HG02678 (cell line): ENCODE results near the gene NDUFAF2.
"Not testable (repeated sequence)": the region's sequence is repeated elsewhere in the genome, so short reads cannot be mapped to it uniquely, and the experiment has no call there.

Experiments used
- ATAC-seq: cut with Tn5 transposase; IDR thresholded peaks from one replicate; pipeline ENCODE4 v1.9.1; 2021; ENCODE audit warnings: mild to moderate bottlenecking, moderate library complexity; ENCODE audit not compliant: unreplicated experiment

The NDUFAF2 gene

DNA sequence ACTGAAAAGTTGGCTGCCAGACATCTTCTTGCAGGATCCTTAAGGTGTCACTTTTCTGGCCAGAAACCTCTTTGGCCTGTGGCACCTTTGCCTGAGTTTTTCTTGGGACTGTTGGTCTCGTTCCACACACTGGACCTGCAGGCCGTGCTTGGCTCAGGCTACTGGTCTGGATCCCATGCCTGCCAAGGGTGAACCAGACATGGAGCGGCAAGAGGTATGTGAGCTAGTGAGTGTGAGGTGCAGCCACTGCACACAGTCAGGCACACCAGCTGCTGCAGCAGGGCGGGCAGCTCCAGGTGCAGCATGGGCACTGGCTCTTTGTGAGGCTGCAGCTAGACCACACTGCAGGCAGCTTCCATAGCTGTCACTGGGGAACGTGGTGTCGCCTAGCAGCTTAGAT is 47.9 kb downstream of the NDUFAF2 start:
- no peak for ATAC-seq

DNA sequence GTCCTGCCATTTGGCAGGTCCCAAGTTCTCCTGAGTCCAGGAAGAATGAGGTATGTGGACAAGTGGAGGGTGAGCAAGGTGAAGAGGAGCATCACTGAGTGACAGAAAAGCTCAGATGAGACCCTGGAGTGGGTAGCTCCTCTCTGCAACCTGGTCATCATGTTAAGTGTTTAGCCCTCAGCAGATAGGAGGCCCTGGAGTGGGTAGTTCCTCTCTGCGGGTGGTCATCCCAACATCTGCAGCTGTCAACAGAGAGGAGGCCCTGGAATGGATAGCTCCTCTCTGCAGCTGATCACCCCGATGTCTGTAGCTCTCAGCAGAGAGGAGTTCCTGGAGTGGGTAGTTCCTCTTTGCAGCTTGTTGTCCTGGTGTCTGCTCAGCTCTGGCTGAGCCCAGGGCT is 48.4 kb downstream of the NDUFAF2 start:
- no peak for ATAC-seq

DNA sequence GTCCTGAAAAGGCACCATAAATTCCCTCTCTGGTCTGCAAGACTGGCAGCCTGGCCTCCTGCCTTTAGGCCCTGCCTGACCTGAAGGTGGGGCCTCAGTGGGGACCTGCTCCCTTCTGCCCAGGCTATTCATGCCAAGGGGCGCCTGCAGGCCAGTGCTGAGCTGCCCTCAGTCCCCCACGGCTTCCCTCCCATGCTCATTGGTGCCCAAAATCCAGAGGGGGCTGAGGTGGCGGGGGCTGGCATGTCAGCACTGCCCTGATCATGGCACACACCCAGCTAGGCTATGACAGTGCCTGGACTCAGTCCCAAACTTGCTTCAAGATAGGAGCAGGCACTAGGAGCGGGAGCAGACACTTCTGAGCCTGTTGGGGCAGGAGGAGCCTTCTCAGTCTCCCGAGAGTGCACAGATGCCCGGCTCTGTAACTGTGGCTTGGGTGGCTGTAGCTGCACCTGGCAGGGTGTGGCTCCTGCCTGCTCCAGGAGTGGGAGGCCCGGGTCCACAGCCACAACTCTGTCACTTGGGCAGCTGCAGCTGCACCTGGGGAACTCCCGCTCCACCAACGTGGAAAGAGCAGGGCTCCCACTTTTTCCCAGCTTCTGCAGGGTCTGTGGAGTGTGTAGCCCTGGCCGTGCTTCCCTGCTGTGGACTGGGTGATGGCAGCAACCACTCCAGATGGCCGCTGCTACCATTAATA is 49.0 kb downstream of the NDUFAF2 start:
- ATAC-seq = no peak

DNA sequence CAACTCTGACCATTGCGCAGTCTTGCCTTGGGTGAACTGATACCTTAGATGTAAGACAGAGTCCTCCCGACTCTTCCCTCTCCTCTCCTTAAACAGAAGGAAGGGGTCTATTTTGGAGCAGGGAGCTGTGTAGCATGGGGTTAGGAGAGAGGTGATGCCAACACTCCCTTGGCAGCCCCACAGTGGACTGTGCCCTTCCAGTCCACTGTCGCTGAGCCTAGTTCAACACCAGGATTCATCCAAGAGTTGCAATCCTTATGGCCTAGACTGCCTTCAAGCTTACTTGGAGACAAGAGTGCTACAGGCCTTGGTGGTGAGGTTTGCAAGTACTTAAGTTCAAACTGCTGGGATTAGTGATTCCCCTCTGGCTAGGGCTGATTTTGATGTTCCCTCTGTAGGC is 51.4 kb downstream of the NDUFAF2 start:
- ATAC-seq = no peak

DNA sequence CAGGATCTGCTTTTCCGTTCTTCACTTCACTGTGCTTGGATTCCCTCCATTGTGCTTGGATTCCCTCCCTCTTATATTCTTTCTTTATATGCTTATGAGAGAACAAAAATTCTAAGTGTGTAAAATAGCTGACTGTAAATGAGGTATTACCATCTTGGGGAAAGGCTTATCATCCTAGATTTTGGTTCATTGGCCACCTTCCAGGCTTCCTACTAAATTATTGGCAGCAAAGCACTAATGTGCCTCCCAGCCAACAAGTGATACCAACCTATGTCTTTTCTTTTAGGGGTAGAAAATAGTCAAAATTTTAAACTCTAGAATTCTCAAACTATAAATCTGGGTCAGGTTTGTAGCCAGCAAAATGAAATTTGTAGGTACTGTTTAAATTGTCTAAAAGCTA is 52.7 kb downstream of the NDUFAF2 start:
- ATAC-seq = no peak

DNA sequence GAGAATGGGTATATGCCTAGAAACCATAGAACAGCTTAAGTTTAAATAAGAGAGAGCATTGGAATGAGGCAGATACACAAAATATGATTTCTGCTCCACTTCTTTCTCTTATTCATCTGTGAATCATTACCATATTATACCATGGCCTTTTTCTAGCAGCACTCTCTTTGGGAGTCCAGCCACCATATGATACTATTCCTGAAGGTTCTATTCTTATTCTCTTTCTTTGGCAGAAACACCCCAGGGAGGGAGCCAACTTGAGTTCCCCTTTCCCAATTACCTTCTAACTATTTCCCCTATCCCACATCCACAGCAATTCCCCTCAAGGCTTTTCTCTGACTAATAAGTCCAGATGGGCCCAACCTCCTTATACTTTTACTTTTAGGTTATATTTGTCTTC is 55.9 kb downstream of the NDUFAF2 start:
- ATAC-seq = no peak

DNA sequence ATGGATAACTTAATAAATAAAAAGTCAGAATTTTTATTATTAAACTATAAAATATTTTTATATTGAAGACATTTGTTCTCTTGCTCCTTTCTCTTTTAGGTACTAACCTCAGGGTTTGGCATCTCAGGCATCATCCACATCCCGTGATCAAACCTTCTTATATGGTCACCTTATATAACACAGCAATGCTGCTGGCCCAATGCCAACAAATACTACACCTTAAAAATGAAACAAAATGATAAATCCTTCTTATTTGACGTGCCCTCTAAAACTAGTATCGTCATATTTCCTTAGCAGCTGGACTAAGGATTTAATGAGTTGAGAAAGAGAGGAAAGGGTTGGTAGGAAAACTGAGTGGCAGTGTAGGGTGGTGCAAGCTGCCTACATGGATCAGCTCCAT is 56.6 kb downstream of the NDUFAF2 start:
- no peak for ATAC-seq

DNA sequence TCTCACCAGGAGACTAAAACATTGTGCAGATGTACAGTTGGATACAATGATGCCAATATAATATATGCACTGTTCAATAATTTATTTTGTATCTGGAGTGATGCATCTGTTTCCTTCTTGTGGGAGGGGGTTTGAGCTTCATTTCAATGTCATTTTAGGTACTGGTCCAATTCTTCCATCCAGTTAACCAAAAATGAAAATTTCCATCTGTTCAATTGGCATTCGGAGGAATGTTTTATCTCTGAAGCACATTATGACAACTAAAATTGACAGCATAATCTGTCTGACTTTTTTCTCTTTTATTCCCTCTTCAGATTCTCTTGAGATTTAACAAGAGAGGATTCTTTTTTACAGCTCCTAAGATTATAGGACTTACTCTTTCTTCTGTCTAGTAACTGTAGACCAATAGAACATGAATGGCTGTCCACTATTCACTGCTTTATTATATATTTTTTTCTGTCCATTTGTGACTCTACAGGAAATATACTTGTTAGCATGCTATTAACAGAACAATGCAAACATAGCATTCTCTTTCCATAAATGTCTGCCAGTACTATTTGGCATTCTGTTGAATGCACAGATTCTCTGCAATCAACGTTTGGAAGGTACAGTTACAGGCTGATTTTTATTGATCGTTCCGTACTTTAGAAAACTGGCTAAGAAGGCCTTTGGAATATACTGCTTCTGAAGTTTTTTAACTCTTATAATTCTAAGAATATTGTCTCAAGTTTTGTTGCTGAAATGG is 57.8 kb downstream of the NDUFAF2 start:
- no peak for ATAC-seq

DNA sequence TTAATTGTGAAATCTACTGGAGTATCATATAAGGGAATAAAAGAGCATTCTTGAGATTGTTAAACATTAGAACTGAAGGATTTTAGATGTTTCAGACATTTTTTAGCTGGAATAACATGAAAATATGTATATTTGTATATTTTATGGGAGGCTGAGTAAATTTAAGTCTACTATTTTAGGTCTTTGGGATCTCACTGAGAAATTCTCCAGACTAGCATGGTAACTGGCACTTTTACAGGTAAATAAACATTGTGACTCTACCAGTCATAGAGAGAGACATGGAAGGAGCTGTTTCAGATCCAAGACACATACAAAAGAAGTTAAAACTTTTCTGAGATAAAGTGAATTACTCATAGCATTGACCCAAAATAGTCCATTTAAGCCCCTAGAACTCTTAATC is 59.4 kb downstream of the NDUFAF2 start:
- no peak for ATAC-seq

DNA sequence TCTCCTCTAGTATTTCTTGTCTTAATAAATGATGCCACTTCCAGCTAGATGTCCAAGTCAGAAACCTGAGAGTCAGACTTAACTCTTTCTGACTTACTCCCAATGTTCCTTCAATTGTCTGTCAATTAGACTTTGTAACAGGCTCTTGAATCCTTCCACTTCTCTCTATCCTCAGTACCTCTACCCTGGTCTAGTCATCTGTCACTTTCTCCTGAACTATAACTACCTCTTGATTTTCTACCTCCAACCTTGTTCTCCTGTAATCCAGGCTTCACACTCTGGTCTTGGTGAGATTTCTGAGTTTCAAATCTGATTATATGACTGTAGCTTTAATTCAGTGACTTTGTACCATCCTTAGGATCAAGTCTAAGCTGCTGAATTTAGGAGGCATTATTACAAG is 64.9 kb downstream of the NDUFAF2 start:
- no peak for ATAC-seq

DNA sequence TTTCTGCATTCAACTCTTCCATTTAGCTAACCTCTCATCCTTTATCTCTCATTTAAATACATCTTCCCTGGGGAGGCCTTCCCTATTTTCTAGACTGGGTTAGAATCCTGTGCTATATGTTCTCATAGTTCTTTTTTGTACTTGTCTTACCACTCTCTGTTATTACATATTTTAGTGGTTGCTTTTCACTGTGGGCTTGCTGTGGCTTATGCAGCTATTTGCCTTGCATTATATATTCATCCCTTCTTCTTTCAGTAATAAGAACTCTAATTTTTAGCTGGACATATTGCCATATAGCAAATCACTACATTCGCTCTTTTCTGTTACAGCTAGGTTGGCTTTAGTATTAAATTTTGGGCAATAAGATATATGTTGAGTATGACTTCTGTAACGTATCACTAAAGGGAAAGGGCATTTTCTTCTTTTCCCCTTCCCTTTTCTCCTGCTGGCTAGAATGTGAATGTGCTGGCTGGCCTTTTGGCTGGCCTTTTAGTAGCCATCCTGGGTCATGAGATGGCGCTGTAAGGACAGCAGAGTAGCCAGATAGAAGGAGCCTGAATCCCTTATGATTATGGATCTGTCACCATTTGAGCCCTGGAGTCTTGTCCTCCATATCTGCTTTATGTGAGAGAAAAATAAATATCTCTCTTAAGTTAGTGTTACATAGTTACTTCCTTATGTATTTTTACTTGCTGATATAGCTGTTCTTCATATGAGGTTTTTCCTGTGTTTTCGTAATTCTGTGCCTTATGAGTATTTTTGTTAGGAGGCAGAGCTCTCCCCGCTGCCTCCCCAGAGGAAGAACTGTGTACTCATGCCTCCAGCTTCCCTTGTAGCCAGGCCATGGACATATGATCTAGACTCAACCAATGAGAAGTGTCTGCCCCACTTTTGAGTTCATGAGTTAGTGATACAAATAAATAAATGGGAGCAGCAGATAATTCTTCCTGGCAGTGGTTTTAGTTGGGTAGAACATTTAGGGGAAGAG is 65.8 kb downstream of the NDUFAF2 start:
- ATAC-seq = no peak

DNA sequence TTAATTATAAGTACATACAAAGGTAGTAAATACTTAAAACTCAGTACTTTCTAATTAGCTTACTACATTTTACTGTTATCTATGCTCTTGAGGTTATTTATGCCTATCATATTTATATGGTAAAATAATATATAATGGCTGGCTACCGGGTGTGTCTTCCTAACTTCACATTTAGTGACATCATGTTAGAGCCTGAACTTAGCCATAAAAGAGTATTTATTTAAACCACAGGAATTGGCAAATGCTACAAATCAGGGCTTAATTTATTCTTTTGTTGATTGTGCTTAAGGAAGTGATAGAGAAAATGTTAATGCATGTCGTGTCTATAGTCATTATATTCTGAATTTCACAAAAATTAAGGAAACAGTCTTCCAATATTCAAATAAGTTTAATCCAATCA is 73.1 kb downstream of the NDUFAF2 start:
- ATAC-seq = no peak

DNA sequence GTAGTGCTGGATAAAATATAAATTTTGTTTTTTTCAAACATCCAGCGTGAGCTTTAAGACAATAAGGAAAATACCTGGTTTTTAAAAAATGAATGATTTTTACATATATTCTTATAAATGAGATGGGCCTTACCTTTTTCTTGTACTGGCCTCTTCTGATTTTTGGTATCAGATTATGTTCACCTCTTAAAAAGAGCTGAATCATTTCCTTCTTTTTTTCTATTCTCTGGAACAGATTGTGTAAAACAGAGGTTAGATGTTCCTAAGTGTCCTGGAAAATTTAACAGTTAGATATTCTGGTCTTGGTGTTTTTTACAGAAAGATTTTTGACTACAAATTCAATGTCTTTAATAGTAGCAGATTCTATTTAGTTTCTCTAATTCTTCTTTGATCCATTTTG is 74.6 kb downstream of the NDUFAF2 start:
- ATAC-seq = no peak

DNA sequence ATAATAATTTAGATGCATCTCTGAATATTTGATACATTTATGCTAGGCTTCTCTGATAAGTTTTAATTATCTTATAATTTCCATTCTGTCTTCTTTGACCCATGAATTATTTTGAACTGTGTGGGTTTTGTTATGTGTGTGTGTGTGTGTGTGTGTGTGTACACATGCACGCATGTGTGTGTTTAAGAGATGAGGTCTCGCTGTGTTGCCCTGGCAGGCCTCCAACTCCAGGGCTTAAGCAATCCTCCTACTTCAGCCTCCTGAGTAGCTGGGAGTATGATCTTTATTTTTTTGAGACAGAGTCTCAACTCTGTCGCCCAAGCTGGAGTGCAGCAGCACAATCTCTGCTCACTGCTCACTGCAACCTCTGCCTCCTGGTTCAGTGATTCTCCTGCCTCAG is 75.4 kb downstream of the NDUFAF2 start:
- ATAC-seq = no peak

DNA sequence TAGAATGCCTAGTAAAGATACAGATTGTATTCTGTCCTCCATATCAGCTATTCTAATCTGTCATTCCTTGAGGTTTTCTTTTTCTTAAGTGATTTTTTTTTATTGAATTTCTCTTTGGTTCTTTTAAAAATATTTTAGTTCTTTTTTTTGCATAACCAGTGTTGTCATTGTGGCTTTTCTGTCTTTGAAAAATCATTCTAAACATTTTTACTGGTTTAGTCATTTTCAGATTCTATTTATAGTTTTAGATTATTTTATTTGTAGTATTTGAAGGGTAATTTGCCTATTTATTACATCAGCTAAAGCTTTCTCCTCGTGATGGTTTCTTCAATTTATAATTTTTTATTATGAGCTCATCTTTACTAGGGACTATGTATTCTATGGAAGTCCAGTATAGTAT is 78.1 kb downstream of the NDUFAF2 start:
- no peak for ATAC-seq

DNA sequence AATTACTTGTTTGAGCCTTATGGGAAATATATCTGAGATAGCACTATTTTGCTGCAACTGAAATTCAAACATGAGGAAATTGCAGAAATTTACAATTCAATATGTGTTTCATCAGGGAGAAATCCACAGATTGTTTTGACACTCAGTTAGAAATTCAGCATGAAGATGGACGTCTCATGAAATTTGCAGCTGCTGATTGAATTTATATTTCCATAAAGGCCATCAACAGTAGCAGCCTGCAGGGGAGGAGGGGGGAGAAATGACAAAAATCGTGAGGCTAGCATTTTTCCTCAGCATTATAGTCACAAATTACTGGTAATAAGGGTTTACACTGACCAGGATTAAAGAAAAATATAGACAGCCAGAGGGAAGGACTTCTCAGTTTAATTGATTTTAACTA is 81.0 kb downstream of the NDUFAF2 start:
- no peak for ATAC-seq

DNA sequence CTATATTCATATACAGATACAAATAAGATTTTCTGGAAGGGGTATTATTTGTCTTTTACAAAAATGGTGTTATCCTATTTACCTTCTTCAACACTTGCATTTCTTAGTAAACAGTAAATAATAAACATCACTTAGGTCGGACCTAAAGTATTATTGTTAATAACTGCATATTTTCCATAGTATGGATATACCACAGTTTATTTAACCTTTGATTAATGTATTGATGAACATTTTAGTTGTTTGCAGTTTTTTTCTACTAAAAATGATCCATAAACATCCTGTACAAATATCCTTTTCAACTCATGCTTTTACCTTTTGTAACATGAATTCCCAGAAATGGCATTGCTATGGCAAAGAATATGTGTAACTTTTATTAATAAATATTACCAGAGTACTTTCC is 83.4 kb downstream of the NDUFAF2 start:
- ATAC-seq = no peak

DNA sequence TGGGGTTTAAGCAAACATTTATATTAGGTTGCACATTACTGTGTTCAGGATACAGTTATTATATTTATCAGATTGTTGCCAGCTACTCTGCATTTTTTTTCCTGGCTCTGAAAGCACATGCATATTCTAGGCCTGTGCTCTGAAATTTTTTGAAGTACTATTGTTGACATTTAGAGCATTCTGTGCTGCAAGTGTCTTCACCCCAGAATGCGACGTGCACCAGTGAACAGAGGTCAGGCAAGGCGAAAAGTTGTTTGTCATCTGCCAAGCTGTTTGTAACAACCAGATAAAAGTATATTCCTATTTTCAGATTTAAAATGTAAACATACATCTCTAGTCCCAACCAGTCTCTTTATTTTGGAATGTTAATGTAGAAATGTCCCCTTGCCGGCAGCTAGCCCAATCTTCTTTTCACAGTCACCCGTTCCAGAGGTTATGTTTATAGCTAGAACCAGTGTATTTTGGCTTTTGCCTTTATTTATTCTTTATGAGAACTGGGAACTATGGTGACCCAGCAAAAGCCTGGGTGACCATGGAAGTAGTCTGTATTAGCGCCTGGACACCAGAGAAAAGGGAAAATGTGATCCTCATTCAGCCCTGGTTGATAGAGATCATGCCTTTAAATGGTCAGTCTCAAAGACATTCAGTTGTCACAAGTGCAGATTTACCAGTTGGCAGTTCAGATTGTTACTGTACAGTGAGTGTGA is 84.6 kb downstream of the NDUFAF2 start:
- ATAC-seq = no peak

DNA sequence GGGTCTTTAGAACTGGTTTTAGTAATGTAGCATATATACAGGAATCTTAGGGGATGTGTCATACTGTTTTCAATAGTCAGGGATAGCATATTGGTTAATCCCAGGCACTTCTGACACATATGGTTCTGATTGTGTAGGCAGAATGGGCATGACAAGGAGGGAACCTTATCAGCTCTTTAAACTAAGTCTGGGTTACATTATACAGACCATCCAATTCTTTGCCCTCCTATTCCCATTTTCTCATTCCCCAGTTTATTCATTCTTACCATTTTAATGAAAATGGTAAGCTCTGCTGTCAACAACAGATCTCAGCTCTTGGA is 85.1 kb downstream of the NDUFAF2 start:
- no peak for ATAC-seq

DNA sequence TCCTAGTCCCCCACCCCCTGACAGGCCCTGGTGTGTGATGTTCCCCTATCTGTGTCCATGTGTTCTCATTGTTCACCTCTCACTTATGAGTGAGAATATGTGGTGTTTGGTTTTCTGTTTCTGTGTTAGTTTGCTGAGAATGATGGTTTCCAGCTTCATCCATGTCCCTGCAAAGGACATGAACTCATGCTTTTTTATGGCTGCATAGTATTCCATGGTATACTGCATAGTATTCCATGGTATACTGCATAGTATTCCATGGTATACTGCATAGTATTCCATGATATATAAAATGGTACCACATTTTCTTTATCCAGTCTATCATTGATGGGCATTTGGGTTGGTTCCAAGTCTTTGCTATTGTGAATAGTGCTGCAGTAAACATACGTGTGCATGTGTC is 86.3 kb downstream of the NDUFAF2 start:
- ATAC-seq = not testable (repeated sequence)

DNA sequence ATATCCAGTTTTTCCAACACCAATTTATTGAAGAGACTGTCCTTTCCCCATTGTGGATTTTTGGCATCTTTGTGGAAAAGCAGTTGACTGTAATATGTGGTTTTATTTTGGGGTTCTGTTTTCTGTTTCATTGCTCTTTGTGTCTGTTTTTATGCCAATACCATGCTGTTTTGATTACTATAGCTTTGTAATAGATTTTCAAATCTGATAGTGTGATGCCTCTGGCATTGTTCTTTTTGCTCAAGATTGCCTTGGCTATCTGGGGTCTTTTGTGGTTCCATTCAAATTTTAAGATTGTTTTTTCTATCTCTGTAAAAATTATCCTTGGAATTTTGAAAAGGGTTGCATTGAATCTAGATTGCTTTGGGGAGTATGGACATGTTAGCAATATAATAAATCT is 99.5 kb downstream of the NDUFAF2 start:
- ATAC-seq = no peak
